Sigmoid colon (tissue), 4 donors: ENCODE results near the gene RALY.

Experiments
- EP300 ChIP-seq, 4 donors: sonication (generic); formaldehyde crosslinking; IDR thresholded peaks; one replicate each; pipeline ENCODE4 v1.6.1; 2017; ENCODE audit warnings: antibody characterized with exemption in 4 of 4
- TF ChIP-seq, protein P1 (sequence below), 4 experiments: fragments of 450-650 bp in 3 of 4; fragments of 200-600 bp in 1 of 4; IDR thresholded peaks; one replicate each; pipeline ENCODE4 v1.5.1; 2016 to 2019; ENCODE audit warnings: antibody characterized with exemption in 4 of 4, mild to moderate bottlenecking in 3 of 4, moderate library complexity in 2 of 4

DNA sequence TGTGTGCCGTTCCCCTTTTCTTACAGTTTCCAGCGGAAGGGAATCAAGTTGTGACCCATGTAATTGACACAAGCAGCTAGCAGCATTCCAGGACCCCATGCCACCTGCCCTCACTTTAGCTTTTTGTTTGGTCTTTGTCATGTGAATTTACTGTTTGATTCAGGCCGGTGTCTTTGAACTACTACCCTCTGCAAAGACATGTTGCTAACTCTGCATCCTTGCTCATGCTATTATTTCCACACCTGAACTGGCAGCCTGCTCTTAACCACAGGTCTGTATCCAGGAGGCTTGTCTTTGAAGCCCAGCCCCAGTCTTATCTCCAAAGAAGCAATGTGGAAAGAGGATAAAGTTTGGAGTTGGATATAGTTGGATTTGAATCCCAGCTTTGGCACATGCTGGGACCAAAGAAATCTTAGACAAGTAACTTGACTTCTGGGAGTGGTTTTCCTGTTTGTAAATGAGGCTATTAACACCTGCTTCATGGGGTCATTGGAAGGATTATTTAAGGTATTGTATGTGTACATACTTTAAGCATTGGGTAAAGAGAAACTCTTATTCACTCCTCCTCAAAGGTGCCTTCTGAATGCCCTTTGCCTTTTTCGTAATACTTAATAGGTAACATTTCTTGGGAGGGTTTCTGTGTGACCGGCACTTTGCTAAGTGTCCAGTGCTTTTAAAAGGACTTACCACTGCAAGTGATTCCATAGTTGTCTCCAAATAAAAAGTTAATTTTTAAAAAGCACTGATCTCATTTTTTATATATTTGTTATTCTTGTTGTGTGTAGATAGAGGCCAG, 52.4 kb downstream of the RALY start:
- TF ChIP-seq, protein P1, sequence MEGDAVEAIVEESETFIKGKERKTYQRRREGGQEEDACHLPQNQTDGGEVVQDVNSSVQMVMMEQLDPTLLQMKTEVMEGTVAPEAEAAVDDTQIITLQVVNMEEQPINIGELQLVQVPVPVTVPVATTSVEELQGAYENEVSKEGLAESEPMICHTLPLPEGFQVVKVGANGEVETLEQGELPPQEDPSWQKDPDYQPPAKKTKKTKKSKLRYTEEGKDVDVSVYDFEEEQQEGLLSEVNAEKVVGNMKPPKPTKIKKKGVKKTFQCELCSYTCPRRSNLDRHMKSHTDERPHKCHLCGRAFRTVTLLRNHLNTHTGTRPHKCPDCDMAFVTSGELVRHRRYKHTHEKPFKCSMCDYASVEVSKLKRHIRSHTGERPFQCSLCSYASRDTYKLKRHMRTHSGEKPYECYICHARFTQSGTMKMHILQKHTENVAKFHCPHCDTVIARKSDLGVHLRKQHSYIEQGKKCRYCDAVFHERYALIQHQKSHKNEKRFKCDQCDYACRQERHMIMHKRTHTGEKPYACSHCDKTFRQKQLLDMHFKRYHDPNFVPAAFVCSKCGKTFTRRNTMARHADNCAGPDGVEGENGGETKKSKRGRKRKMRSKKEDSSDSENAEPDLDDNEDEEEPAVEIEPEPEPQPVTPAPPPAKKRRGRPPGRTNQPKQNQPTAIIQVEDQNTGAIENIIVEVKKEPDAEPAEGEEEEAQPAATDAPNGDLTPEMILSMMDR (IDR thresholded peaks at IDR 0.05), result no peak
- TF ChIP-seq EP300 (IDR thresholded peaks at IDR 0.05), result no peak
